HG02943 (cell line): ENCODE measurements around the gene OXSR1.
"Not testable (repeated sequence)": the region's sequence is repeated elsewhere in the genome, so short reads cannot be mapped to it uniquely, and the experiment has no call there.

ENCODE experiments used
- ATAC-seq: cut with Tn5 transposase; IDR thresholded peaks from one replicate; pipeline ENCODE4 v1.9.1; 2021; ENCODE audit warnings: mild to moderate bottlenecking, low read depth, moderate library complexity; ENCODE audit not compliant: unreplicated experiment

Gene OXSR1

GRCh38 chr3:38141173-38141951 lies 24.0 kb upstream of the OXSR1 start:
- no peak for ATAC-seq

- no peak for ATAC-seq
These were observed 23.4 kb upstream of the OXSR1 start for GRCh38 chr3:38141952-38142273.

DNA sequence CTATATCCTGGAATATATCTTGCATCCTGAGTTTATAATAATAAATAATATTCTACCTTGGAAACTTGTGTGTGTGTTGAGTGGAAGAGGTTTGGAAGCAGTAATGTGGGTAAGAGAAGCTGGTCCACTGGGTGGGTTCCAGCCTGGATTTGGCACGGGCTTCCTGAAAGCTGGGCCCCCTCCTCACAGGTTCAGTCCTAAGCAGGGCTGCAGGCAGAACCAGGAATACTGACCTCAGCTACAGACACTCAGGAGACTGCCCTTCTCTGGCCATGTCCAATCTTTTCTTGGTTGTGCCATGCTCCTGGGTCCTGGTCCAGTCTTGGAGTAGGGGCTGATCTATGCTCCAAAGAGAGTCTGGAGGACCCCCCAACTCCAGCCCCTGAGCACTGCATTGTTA lies 22.4 kb upstream of the OXSR1 start:
- no peak for ATAC-seq

- ATAC-seq: no peak
These were observed 21.8 kb upstream of the OXSR1 start for GRCh38 chr3:38143511-38143910.

GRCh38 chr3:38146504-38146903 lies 18.8 kb upstream of the OXSR1 start:
- no peak for ATAC-seq

GRCh38 chr3:38147421-38147820 lies 17.9 kb upstream of the OXSR1 start:
- ATAC-seq: no peak

DNA sequence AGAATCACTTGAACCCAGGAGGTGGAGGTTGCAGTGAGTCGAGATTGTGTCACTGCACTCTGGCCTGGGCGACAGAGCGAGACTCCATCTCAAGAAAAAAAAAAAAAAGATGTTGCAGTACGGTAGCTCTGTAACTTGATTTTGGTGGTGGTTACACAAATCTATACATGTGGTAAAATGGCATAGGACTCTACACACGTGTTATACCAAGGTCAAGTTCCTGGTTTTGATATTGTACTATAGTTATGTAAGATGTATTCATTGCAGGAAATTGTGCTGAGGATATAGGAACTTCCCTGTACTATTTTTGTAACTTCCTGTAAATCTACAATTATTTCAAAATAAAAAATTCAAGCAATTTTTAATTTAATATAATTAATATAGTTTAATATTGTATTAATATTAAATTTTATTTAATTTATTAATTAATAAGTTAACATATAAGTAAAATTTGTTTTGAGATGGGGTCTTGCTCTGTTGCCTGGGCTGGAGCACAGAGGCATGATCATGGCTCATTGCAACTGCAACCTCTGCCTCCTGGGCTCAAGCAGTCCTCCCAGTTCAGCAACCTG lies 16.9 kb upstream of the OXSR1 start:
- no peak for ATAC-seq

DNA sequence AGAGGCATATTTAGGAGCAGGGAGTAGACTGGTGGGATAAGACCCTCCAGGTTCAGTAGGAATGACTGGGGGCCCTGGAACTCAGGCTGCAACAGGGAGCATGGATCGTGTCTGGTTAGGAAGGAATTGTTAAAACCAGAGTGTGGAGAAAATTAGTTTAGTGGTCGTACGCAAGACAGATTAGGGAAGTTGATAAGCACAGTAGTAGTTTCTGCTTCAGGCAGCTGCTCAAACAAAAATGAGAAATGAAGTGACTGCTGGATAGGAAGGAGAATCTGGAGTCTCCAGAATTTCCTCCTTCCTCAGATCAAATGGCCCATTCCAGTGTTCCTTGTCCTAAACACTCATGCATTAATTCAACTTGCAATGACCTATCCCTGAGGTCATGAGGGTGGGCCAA lies 15.6 kb upstream of the OXSR1 start:
- no peak for ATAC-seq

GRCh38 chr3:38150780-38151528 lies 14.4 kb upstream of the OXSR1 start:
- ATAC-seq: no peak

DNA sequence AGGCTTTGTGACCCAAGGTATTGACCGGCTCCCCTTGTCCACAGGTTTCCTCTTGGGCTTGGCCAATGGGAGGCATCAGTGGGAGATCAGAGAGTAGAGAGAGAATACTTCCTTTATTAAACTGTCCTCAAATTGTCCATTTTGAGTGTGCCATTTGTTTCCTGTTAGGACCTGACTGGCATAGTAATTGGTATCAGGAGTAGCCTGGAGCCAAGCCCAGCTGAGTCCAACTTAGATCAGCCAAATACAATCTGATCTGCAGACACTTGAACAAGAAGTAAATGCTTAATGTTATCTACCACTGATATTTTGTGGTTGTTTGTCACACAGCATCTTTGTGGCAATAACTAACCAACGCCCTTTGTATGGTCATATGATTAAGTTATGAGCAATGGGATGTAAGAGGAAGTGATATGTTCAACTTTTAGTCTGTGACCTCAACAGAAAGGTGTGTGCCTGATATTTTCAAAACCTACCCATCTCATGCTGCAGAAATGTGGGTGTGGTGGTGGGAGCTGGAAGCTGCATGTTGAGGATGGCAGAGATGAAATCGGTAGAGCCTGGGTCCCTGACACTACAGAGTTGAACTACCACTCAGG lies 13.6 kb upstream of the OXSR1 start:
- ATAC-seq: no peak

GRCh38 chr3:38152609-38153008 lies 12.7 kb upstream of the OXSR1 start:
- ATAC-seq: no peak

- no peak for ATAC-seq
These were observed 12.1 kb upstream of the OXSR1 start for GRCh38 chr3:38153221-38153620.

- ATAC-seq: no peak
These were observed 11.3 kb upstream of the OXSR1 start for GRCh38 chr3:38154033-38154494.

- ATAC-seq: no peak
These were observed 10.6 kb upstream of the OXSR1 start for GRCh38 chr3:38154625-38155255.

DNA sequence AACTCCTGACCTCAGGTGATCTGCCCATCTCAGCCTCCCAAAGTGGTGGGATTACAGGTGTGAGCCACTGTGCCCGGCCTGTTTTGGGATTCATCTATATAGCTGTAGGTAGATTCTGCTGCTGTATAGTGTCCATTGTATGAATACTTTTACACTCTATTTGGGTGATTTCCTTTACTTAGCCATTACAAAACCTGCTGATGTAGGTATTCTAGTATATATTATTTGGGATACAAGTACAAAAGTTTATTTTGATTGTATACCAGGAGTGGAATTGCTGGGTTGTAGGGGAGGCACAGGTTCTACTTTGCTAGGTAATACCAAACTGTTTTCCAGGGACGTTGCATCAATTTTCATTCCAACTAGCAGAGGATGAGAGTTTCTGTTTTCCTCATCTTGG lies 9.5 kb upstream of the OXSR1 start:
- ATAC-seq: no peak

- ATAC-seq: no peak
These were observed 8.2 kb upstream of the OXSR1 start for GRCh38 chr3:38157117-38157516.

- ATAC-seq: no peak
These were observed 7.7 kb upstream of the OXSR1 start for GRCh38 chr3:38157595-38157994.

- no peak for ATAC-seq
These were observed 6.9 kb upstream of the OXSR1 start for GRCh38 chr3:38158472-38158871.

GRCh38 chr3:38160704-38161103 lies 4.6 kb upstream of the OXSR1 start:
- not testable (repeated sequence) for ATAC-seq

- ATAC-seq: no peak
These were observed 2.1 kb upstream of the OXSR1 start for GRCh38 chr3:38163117-38163840.
